ENCODE results near the gene TGM6.
A peak's percentile ranks its signal among the peaks of the same experiment; 100 is the strongest.

Gene TGM6

DNA sequence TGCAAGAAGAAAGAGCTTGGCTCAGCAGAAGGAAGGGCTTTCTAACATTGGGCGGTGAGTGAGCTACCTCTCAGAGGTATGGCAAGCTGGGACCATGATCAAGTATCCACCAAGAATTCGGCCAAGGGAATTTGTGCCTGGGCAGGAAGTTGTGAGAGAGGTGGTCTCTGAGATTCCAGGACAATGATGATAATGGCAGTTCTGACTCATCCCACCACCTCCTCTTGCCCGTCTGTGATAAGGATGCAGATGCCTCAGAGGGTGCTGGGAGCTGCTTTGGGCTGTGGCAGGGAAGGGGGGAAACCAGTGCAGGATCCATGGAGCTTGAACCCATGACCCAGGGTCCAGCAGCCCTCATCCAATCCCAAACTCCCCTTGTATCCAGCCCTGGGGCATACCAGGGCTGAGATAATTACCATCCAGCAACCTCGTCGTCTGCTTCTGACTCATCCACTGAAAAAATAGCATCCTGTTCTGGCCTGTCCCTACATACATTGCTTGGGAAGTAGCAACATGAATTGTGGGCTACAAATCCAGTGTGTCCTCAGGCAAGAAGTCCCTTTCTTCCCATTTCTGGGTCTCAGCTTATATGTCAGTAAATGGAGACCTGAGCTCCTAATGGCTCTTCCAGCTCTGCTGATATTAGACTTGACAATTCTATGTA is 5.9 kb downstream of the TGM6 start:
- H3K4me3 ChIP-seq (ENCODE audit: low read depth, low read length): no peak overlapping the region
- TF ChIP-seq, protein P1, sequence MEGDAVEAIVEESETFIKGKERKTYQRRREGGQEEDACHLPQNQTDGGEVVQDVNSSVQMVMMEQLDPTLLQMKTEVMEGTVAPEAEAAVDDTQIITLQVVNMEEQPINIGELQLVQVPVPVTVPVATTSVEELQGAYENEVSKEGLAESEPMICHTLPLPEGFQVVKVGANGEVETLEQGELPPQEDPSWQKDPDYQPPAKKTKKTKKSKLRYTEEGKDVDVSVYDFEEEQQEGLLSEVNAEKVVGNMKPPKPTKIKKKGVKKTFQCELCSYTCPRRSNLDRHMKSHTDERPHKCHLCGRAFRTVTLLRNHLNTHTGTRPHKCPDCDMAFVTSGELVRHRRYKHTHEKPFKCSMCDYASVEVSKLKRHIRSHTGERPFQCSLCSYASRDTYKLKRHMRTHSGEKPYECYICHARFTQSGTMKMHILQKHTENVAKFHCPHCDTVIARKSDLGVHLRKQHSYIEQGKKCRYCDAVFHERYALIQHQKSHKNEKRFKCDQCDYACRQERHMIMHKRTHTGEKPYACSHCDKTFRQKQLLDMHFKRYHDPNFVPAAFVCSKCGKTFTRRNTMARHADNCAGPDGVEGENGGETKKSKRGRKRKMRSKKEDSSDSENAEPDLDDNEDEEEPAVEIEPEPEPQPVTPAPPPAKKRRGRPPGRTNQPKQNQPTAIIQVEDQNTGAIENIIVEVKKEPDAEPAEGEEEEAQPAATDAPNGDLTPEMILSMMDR (IDR thresholded peaks at IDR 0.05; ENCODE audit: low read depth, low read length): no peak

DNA sequence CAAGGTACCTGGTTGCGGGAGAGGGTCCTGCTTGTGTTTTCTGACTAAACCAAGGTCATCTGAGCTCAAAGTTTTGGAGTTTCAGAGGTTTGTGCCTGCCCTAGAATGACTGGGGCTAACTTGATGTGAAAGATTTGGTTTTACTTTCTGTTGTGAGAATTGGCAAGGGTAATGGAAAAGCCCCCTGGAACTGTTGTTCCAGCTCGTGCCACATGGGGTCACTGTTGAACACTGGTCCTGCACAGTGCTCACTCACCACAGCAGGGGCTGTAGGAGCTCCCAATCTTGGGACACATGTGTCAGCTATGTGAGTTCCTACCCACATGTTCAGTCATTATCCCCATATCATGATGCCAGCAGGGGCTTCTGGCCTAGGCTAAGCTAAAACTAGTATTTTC is 6.5 kb downstream of the TGM6 start:
- TF ChIP-seq, protein P1 (IDR thresholded peaks at IDR 0.05; ENCODE audit: low read depth, low read length): peak; percentile 44
- no peak overlapping the region for H3K4me3 ChIP-seq (ENCODE audit: low read depth, low read length)

DNA sequence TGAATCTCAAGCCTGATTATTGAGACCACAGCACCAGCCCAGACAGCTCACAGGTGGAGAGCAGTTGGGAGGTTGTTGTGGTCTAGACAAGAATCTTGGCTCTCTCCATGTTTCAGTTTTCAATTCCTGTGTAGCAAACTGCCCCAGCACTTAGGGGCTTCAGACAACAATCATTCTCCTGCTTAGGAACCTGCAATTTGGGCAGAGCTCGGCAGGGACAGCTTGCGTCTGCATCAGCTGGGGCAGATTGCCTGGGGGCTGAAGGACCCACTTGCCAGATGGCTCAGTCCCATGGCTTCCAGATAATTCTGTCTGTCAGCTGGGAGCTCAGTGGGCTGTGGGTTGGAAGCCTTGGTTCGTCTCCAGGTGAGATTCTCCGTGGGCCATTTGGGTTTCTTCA is 6.9 kb downstream of the TGM6 start:
- TF ChIP-seq, protein P1 (IDR thresholded peaks at IDR 0.05; ENCODE audit: low read depth, low read length): no peak
- no peak overlapping the region for H3K4me3 ChIP-seq (ENCODE audit: low read depth, low read length)

DNA sequence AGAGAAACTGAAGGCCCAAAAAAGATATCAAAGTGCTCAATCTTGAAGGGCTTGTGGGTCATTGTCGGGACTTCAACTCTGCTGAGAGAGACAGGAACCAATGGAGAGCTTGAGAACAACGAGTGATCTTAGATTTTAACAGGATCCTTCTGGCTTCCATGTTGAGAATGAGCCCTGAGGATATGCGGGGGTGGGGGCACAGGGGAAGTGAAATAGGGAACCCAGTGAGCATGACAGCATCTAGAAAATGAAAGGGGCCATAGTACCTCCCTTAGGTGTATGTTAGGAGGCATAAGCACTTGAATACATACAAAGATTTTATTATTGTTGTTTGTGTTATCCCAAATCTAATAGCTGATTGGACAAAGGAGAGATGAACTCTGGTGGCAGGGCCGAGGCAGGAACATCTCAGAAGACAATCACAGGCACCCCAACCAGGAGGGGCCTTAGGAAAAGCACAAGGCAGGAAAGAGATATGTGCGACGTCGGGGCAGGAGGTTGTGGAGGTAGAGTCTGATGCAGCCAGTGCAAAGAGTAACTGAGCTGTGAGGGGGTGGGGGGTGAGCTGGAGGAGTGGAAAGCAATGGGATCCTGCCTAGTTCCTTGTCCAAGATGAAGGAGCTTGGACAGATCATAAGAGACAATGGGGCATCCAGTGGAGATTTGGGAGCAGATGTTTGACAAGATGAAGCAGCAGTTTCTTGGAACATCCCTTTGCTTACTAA is 10.4 kb downstream of the TGM6 start:
- H3K4me3 ChIP-seq (ENCODE audit: low read depth, low read length): no peak overlapping the region

DNA sequence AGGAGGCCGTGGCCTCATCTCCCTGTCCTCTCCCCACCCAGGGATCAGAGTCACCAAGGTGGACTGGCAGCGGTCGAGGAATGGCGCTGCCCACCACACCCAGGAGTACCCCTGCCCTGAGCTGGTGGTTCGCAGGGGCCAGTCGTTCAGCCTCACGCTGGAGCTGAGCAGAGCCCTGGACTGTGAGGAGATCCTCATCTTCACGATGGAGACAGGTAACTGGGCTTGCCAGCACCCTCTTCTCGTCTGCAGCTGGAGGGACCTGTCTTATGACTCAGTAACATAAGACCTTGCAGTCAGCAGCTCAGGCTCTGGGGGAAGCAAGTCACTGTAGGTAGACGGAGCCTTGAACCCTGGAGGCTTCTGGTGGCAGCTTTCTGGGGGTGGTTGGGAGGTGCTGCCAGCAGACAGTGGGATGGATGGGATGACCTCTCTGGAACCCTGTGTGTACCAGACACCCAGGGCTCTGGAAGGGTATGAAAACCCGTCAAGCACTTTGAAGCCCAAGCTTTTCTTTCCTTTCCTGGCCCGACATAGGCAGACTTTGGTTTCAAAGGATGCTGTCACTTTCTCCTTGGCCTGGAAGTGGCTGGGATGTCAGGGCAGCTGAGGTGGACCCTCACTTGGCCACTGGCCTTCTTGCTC is 13.8 kb downstream of the TGM6 start:
- H3K4me3 ChIP-seq (ENCODE audit: low read depth, low read length): no peak overlapping the region
- TF ChIP-seq, protein P1 (IDR thresholded peaks at IDR 0.05; ENCODE audit: low read depth, low read length): no peak

More for the DNA sequence above, 10.4 kb downstream of the TGM6 start:
- TF ChIP-seq, protein P1 (IDR thresholded peaks at IDR 0.05; ENCODE audit: low read depth, low read length): no peak

DNA sequence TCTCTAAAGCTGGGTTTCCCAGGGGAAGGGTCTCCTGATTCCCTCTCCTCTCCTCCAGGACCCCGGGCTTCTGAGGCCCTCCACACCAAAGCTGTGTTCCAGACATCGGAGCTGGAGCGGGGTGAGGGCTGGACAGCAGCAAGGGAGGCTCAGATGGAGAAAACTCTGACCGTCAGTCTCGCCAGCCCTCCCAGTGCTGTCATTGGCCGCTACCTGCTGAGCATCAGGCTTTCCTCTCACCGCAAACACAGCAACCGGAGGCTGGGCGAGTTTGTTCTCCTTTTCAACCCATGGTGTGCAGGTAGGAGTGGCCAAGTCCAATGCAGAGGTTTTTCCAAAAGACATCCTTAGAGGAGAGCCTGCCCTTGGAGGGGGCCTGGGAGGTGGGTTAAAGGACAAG is 14.4 kb downstream of the TGM6 start:
- TF ChIP-seq, protein P1 (IDR thresholded peaks at IDR 0.05; ENCODE audit: low read depth, low read length): no peak
- H3K4me3 ChIP-seq (ENCODE audit: low read depth, low read length): no peak overlapping the region

Measured in WI38 (cell line).